ENCODE results near the gene PGBD2. TPM values are rescaled to one million over a fixed set of nuclear protein-coding genes. Genes with fewer than 3 reads are reported as not detected.

Gene PGBD2
- total and polyA plus RNA-seq, 10 of the 15 experiments (the other 5 are each of a cell fraction or from before 2014, with no cell fraction given): 4.0 to 10.3 (median 4.5) TPM

GRCh38 chr1:248918131-248918530 lies 12.1 kb downstream of the PGBD2 start (continued):
- TF ChIP-seq MLLT1 (IDR thresholded peaks at IDR 0.05) (no peak), TAF1 (IDR thresholded peaks at IDR 0.05; ENCODE audit: borderline replicate concordance, low read depth, low read length) (no peak)

DNA sequence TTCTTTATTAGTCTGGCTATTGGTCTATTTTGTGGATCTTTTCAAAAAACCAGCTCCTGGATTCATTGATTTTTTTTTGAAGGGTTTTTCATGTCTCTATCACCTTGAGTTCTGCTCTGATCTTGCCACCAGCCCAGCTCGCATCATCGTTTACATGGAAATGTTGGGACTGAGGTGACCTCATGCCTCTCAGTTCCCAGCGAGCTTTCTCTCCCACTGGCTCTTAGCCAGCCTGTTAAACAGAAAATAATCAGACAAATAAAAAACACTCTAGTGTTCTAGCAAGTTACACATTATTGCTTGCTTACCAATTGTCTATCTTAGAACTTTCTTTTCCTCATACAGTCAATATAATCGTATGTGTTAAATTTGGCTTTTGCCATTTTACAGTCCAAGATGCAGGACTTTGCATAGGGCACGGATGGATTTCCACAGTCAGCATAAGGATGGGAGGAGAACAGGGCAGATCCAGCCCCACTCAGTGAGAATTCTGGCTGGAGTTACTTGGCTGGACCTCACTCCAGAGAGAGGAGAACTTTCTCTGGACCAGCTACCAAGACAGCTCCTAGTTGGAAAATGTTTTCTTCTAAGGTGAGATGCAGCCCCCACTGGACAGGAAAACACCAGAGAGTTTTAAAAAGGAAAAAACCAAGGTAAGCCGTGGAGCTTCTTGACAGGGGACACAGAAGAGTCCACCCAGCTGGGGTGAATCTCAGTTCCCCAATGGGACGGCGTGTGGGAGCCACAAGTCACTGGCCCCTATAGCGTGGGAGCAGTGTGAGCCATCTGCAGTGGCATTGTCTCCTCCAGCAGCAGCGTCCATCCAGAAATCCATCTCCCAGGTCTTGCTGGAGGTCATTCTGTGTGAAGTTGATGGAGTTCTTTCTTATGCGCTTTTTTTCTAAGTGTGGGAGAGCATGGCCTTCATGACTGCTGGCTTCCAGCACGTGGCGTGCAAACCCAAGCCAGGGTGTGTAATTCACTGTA lies 17.6 kb downstream of the PGBD2 start:
- SMC1A ChIA-PET (ENCODE audit: uncharacterized antibody, unreplicated experiment): interaction anchor here (1.3 to 3.8 kb wide), 4 partner anchors 82 to 681 kb away, joined by 3 to 16 read pairs (median 4); no protein-coding TSS in a partner anchor

More for the DNA sequence above, 17.6 kb downstream of the PGBD2 start:
- BruUV-seq (replicated peaks): no TSS peak
- ChIA-PET RAD21 (ENCODE audit: unreplicated experiment) (no interaction called here), POLR2A (no interaction called here), CTCF (interaction anchor here (0.6 to 1.6 kb wide), 5 partner anchors 9 to 88 kb away, joined by 3 to 4 read pairs (median 3); partner anchors contain the start of gene ZNF672)
- no peak for DNase-seq (ENCODE audit: low read depth, low spot score)
- H3K36me3 ChIP-seq (ENCODE audit: control insufficient read depth in 2 of 2, insufficient read depth in 2 of 2, low read length in 1 of 2): no peaks in the 10 kb centered on the region
- 98% methylated on average over 13 of the region's 13 CpGs for WGBS (ENCODE audit: insufficient coverage, insufficient replicate concordance, low lambda C conversion rate, missing lambda C conversion rate)
- H3K4me1 ChIP-seq (ENCODE audit: control insufficient read depth, insufficient read depth, low read length): peaks cover 24% of the 10 kb centered on the region
- H3K9ac ChIP-seq (ENCODE audit: control insufficient read depth, insufficient read depth, low read length): no peak overlapping the region
- H4K20me1 ChIP-seq (ENCODE audit: control insufficient read depth, insufficient read depth): no peaks in the 10 kb centered on the region
- peak; percentile 48 for ATAC-seq
- H3K79me2 ChIP-seq (ENCODE audit: control insufficient read depth, insufficient read depth, low read length): no peaks in the 10 kb centered on the region
- FAIRE-seq: no peak
- no peak overlapping the region for H2AFZ ChIP-seq (ENCODE audit: control insufficient read depth, low read depth, low read length)
- no peak overlapping the region for H3K27ac ChIP-seq (ENCODE audit: control insufficient read depth, insufficient read depth)
- TF ChIP-seq SPI1 (IDR thresholded peaks at IDR 0.05; ENCODE audit: borderline replicate concordance, insufficient read depth, low read depth, low read length) (peak; percentile 38; the same call in 1 of the 2 replicates), CBX5 (IDR thresholded peaks at IDR 0.05; ENCODE audit: low read depth) (no peak), TCF12 (IDR thresholded peaks at IDR 0.05; ENCODE audit: low read depth, low read length) (0 out of 2 replicates have a peak, but pooled peaks have one; percentile 12)
- no peaks in the 10 kb centered on the region for H3K9me3 ChIP-seq (replicated peaks; ENCODE audit: control insufficient read depth, insufficient read depth, low read length)
- intact Hi-C loops (cut with micrococcal nuclease; ENCODE audit: unreplicated experiment) (no loop called here), in situ Hi-C loops (cut with MboI) (no loop called here)
- H3K4me3 ChIP-seq: no peak overlapping the region
- H3K4me2 ChIP-seq (ENCODE audit: control insufficient read depth, insufficient read depth): no peak overlapping the region
- H3K27me3 ChIP-seq (replicated peaks in 1 of 2; ENCODE audit: control insufficient read depth in 2 of 2, insufficient read depth in 2 of 2, low read length in 1 of 2): no peaks in the 10 kb centered on the region
